H1 (cell line): ENCODE measurements around the gene ETS1. TPM values are rescaled to one million over a fixed set of nuclear protein-coding genes. Genes with fewer than 3 reads are reported as not detected.

ENCODE experiments used
- CTCF ChIA-PET: fragments of 300-600 bp; sonication (Branson Sonifier 250); formaldehyde crosslinking; loops from one replicate; lab custom pipeline; 2021; ENCODE audit not compliant: partially characterized antibody; lab: Charles Lee
- POLR2A ChIA-PET: fragments of 300-600 bp; sonication (Branson Sonifier 250); formaldehyde crosslinking; loops from one replicate; lab custom pipeline; 2021; ENCODE audit warnings: inconsistent platforms; ENCODE audit not compliant: partially characterized antibody; lab: Charles Lee
- DNase-seq, 2 experiments: peaks; one replicate each; pipeline versions ENCODE4 v3.0.0 to v3.0.0-alpha.2; 2010 to 2022; ENCODE audit warnings: low spot score in 2 of 2, low read depth in 1 of 2, mixed read lengths in 1 of 2
- FAIRE-seq: peaks from 2 replicates; lab custom pipeline; 2011; peaks lifted over from hg19 to GRCh38; lab: Jason Lieb, UNC
- H2AFZ ChIP-seq: 2 replicates; pipeline ENCODE4 v1.8.1; 2012; ENCODE audit warnings: low read length, inconsistent platforms
- H2AK5ac ChIP-seq: 2 replicates; pipeline ENCODE4 v1.6.1; 2013; ENCODE audit warnings: low read depth, low read length
- H2BK120ac ChIP-seq: replicated peaks from 2 replicates; pipeline ENCODE3; 2013; ENCODE audit warnings: low read depth, low read length, inconsistent platforms
- H2BK12ac ChIP-seq: 2 replicates; pipeline ENCODE4 v1.6.1; 2013; ENCODE audit warnings: low read depth, low read length
- H2BK15ac ChIP-seq: 2 replicates; pipeline ENCODE4 v1.6.1; 2013; ENCODE audit warnings: low read length
- H2BK20ac ChIP-seq: 2 replicates; pipeline ENCODE4 v1.6.1; 2013; ENCODE audit warnings: low read length
- H2BK5ac ChIP-seq: 2 replicates; pipeline ENCODE4 v1.6.1; 2013; ENCODE audit warnings: low read depth, low read length
- H3K14ac ChIP-seq: 2 replicates; pipeline ENCODE4 v1.6.1; 2013; ENCODE audit warnings: inconsistent platforms; ENCODE audit not compliant: insufficient read length
- H3K18ac ChIP-seq: 2 replicates; pipeline ENCODE4 v1.6.1; 2013; ENCODE audit warnings: low read length; ENCODE audit errors: extremely low read depth
- H3K23ac ChIP-seq: 2 replicates; pipeline ENCODE4 v1.6.1; 2013; ENCODE audit warnings: inconsistent platforms; ENCODE audit not compliant: insufficient read length
- H3K23me2 ChIP-seq: 2 replicates; pipeline ENCODE4 v1.6.1; 2013; ENCODE audit warnings: low read depth, low read length
- H3K27ac ChIP-seq: 2 replicates; pipeline ENCODE4 v1.6.1; 2011; ENCODE audit warnings: low read depth, low read length, inconsistent platforms
- H3K27me3 ChIP-seq, 4 experiments: replicated peaks in 1 of 4; 1 replicate in 1 of 4; 2 replicates in 3 of 4; pipeline versions ENCODE4 v1.6.1 to v1.8.1; 2011 to 2013; ENCODE audit warnings: low read length in 3 of 4, mild to moderate bottlenecking in 3 of 4, inconsistent platforms in 2 of 4, mixed read lengths in 2 of 4, moderate library complexity in 1 of 4; ENCODE audit not compliant: control insufficient read depth in 3 of 4, insufficient read depth in 3 of 4; ENCODE audit errors: extremely low read depth in 1 of 4
- H3K36me3 ChIP-seq, 4 experiments: 2 replicates each; pipeline versions ENCODE4 v1.6.1 to v1.8.1; 2011 to 2013; ENCODE audit warnings: mild to moderate bottlenecking in 4 of 4, low read length in 3 of 4, moderate library complexity in 2 of 4, control low read depth in 1 of 4, inconsistent platforms in 1 of 4; ENCODE audit not compliant: insufficient read depth in 4 of 4, control insufficient read depth in 2 of 4
- H3K4ac ChIP-seq: replicated peaks from 2 replicates; pipeline ENCODE3; 2013; ENCODE audit warnings: low read length, low read depth, mixed read lengths, inconsistent platforms; ENCODE audit not compliant: insufficient read length
- H3K4me1 ChIP-seq, 4 experiments: replicated peaks in 1 of 4; 1 replicate in 1 of 4; 2 replicates in 3 of 4; pipeline versions ENCODE4 v1.6.1 to v1.8.1; 2011 to 2013; ENCODE audit warnings: low read length in 3 of 4, inconsistent platforms in 2 of 4, mixed read lengths in 1 of 4; ENCODE audit not compliant: insufficient read depth in 4 of 4, control insufficient read depth in 3 of 4
- H3K4me2 ChIP-seq, 2 experiments: 2 replicates each; pipeline versions ENCODE4 v1.6.1 to v1.8.1; 2011 to 2013; ENCODE audit warnings: low read depth in 2 of 2, low read length in 2 of 2, control low read depth in 1 of 2, inconsistent platforms in 1 of 2, mild to moderate bottlenecking in 1 of 2; ENCODE audit not compliant: insufficient read depth in 1 of 2
- H3K4me3 ChIP-seq, 4 experiments: fragments of 200-600, 300-600 bp in 1 of 4; sonication (generic), shearing (Covaris generic), sonication (Bioruptor Twin) in 1 of 4; 2 replicates each; pipeline versions ENCODE4 v1.5.1 to v1.8.1; 2011 to 2016; ENCODE audit warnings: low read length in 4 of 4, low read depth in 3 of 4, control low read depth in 2 of 4, inconsistent platforms in 2 of 4, mild to moderate bottlenecking in 2 of 4, mixed read lengths in 1 of 4, moderate library complexity in 1 of 4; ENCODE audit not compliant: insufficient read depth in 2 of 4; ENCODE audit errors: extremely low read depth in 1 of 4
- H3K56ac ChIP-seq: replicated peaks from 2 replicates; pipeline ENCODE3; 2013; ENCODE audit warnings: low read depth, mild to moderate bottlenecking, mixed read lengths, low read length, inconsistent platforms; ENCODE audit not compliant: insufficient read length
- H3K79me1 ChIP-seq: 2 replicates; pipeline ENCODE4 v1.6.1; 2013; ENCODE audit warnings: low read depth, low read length, control low read depth
- H3K79me2 ChIP-seq, 2 experiments: 2 replicates each; pipeline versions ENCODE4 v1.6.1 to v1.8.1; 2012 to 2013; ENCODE audit warnings: low read length in 2 of 2, mild to moderate bottlenecking in 2 of 2, inconsistent platforms in 1 of 2; ENCODE audit not compliant: insufficient read depth in 2 of 2, control insufficient read depth in 1 of 2
- H3K9ac ChIP-seq, 4 experiments: replicated peaks in 1 of 4; 1 replicate in 1 of 4; 2 replicates in 3 of 4; pipeline versions ENCODE4 v1.6.1 to v1.8.1; 2011 to 2013; ENCODE audit warnings: low read depth in 3 of 4, low read length in 3 of 4, control low read depth in 2 of 4, mild to moderate bottlenecking in 2 of 4, moderate library complexity in 2 of 4, inconsistent platforms in 1 of 4; ENCODE audit errors: extremely low read depth in 1 of 4
- H3K9me3 ChIP-seq, 2 experiments: 2 replicates each; pipeline versions ENCODE4 v1.6.1 to v1.8.1; 2012 to 2013; ENCODE audit warnings: mild to moderate bottlenecking in 2 of 2, moderate library complexity in 2 of 2, control low read depth in 1 of 2, inconsistent platforms in 1 of 2, low read depth in 1 of 2, low read length in 1 of 2, mixed read lengths in 1 of 2; ENCODE audit not compliant: insufficient read depth in 2 of 2
- H4K20me1 ChIP-seq, 2 experiments: replicated peaks in 1 of 2; 2 replicates each; pipeline versions ENCODE3 to v1.8.1; 2011 to 2013; ENCODE audit warnings: inconsistent platforms in 2 of 2, low read length in 2 of 2, mild to moderate bottlenecking in 1 of 2; ENCODE audit not compliant: insufficient read depth in 2 of 2, control insufficient read depth in 1 of 2
- H4K5ac ChIP-seq: 2 replicates; pipeline ENCODE4 v1.6.1; 2013; ENCODE audit warnings: low read length, low read depth, mixed read lengths, inconsistent platforms; ENCODE audit not compliant: insufficient read length
- H4K8ac ChIP-seq: 2 replicates; pipeline ENCODE4 v1.8.0; 2013; ENCODE audit warnings: mild to moderate bottlenecking, moderate library complexity, low read length, inconsistent platforms; ENCODE audit not compliant: insufficient read depth; ENCODE audit errors: extremely low read depth
- H4K91ac ChIP-seq: replicated peaks from 2 replicates; pipeline ENCODE3; 2013; ENCODE audit warnings: low read length, mixed read lengths, inconsistent platforms; ENCODE audit not compliant: insufficient read length
- CBX8 ChIP-seq: fragments of 300-800, 300-1000 bp; sonication (generic); IDR thresholded peaks from 2 replicates; pipeline ENCODE4 v1.7.1; 2016; ENCODE audit warnings: low read depth, low read length, borderline replicate concordance
- EZH2 ChIP-seq: fragments of 200-600 bp; sonication (generic); IDR thresholded peaks from 2 replicates; pipeline ENCODE4 v1.7.1; 2012; ENCODE audit warnings: low read depth, mild to moderate bottlenecking, moderate library complexity, low read length, inconsistent platforms; ENCODE audit not compliant: severe bottlenecking
- JUND ChIP-seq: IDR thresholded peaks from 2 replicates; pipeline ENCODE4 v1.6.1; 2011; ENCODE audit warnings: mild to moderate bottlenecking, improper control_type of control experiment, low read length
- KDM1A ChIP-seq: fragments of 200-600, 300-600 bp; sonication (generic); IDR thresholded peaks from 2 replicates; pipeline ENCODE4 v1.7.1; 2016; ENCODE audit warnings: mild to moderate bottlenecking, low read length, borderline replicate concordance
- MAFK ChIP-seq: IDR thresholded peaks from 2 replicates; pipeline ENCODE4 v1.6.1; 2012; ENCODE audit warnings: low read depth, mild to moderate bottlenecking, improper control_type of control experiment, low read length
- POU5F1 ChIP-seq: IDR thresholded peaks from 2 replicates; pipeline ENCODE4 v1.6.1; 2011; ENCODE audit warnings: low read depth, mild to moderate bottlenecking, low read length, moderate library complexity
- SP4 ChIP-seq: IDR thresholded peaks from 2 replicates; pipeline ENCODE4 v1.6.1; 2012; ENCODE audit warnings: low read length, inconsistent platforms
- WGBS, 2 experiments: shearing (Covaris generic) in 1 of 2; methylation state at CpG; one replicate each; pipeline versions ENCODE4 v1.1.6 to v1.1.7; 2013 to 2015; ENCODE audit warnings: low lambda C conversion rate in 2 of 2, mixed read lengths in 2 of 2, inconsistent platforms in 1 of 2, low coverage in 1 of 2, missing lambda C conversion rate in 1 of 2; ENCODE audit not compliant: insufficient replicate concordance in 2 of 2, insufficient coverage in 1 of 2, insufficient read length in 1 of 2; ENCODE audit errors: extremely low coverage in 1 of 2, missing lambda C conversion rate in 1 of 2; 5-methylcytosine and 5-hydroxymethylcytosine counted together
- polyA plus RNA-seq, 7 experiments: library from polyadenylated mRNA; depleted of rRNA in 3 of 7; stranded (reverse) in 5 of 7; unstranded in 2 of 7; fragments of >200 nt in 5 of 7; fragments of 200-250 nt in 2 of 7; gene quantifications; 1 replicate in 5 of 7; 2 replicates in 1 of 7; 4 replicates in 1 of 7; pipeline versions ENCODE4 v1.2.1 to v1.2.3, GENCODE V29; 2011 to 2013; ENCODE audit warnings: missing spikeins in 2 of 7, mixed read lengths in 2 of 7
- total RNA-seq: library from RNA; stranded (reverse); fragmentation: NEBNext Ultra II Directional; extraction: Animal tissue kit (Norgen Biotek cat#: 25700); gene quantifications from 2 replicates; pipeline ENCODE4 v1.2.1, GENCODE V29; 2021

Gene ETS1
- total and polyA plus RNA-seq, 2 of the 8 experiments (the other 6 are each of a cell fraction or from before 2014, with no cell fraction given), result 10.0 to 35.3 TPM

DNA sequence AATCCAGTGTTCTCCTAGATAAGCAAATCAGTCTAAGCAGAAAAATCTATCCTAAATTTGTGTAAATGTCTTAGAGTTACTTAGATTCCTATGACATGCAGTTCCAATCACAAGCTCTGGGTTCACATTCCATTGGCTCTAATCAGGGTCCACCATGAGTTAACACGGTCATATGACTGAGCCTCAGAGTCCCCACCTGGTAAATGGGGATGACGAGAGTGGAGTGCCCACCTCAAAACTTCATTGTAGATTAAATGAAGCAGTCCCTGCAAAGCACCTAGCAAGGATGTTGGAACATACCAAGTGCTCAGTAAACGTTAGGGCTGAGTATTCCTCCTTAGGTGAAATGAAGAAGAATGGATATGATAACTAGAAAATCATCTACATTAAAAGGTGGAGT is 3.1 kb downstream of the ETS1 start:
- H2BK12ac ChIP-seq, result no peak overlapping the region
- no peak for TF ChIP-seq JUND
- TF ChIP-seq CBX8, result no peak
- no peak for TF ChIP-seq POU5F1
- no peak for TF ChIP-seq EZH2
- peak; percentile 79; the same call in 1 of the 2 replicates for TF ChIP-seq KDM1A
- TF ChIP-seq MAFK, result no peak
- no peak for TF ChIP-seq SP4
- TF ChIP-seq, all 59 proteins: peak for 1
- Histone ChIP-seq H3K9ac (no peak overlapping the region), H3K27me3 (no peaks in the 10 kb centered on the region; a peak in 1 of 7 replicates), H3K56ac (no peak overlapping the region), H4K20me1 (no peaks in the 10 kb centered on the region), H3K27ac (no peak overlapping the region), H2AK5ac (no peak overlapping the region), H3K23ac (no peak overlapping the region), H2BK5ac (no peak overlapping the region), H3K4me1 (peaks cover 0 to 35% (median 18%) of the 10 kb centered on the region in 4 experiments), H2BK120ac (no peak overlapping the region), H3K79me2 (peaks cover 0 to 46% of the 10 kb centered on the region in 2 experiments; a peak in 3 of 4 replicates), H2AFZ (no peak overlapping the region), H3K4ac (no peak overlapping the region), H3K23me2 (peaks cover 2% of the 10 kb centered on the region; the same call in 1 of the 2 replicates), H2BK20ac (0 out of 2 replicates have a peak overlapping the region, but pooled peaks have one; percentile 40), H3K36me3 (no peaks in the 10 kb centered on the region), H4K5ac (no peak overlapping the region), H3K9me3 (no peaks in the 10 kb centered on the region), H3K79me1 (no peaks in the 10 kb centered on the region), H4K8ac (no peak overlapping the region), H3K4me2 (peak overlapping the region; percentile 59 to 60; a peak in 2 of 4 replicates), H3K14ac (no peak overlapping the region), H3K18ac (no peak overlapping the region; the same call in 1 of the 2 replicates), H2BK15ac (no peak overlapping the region), H4K91ac (no peak overlapping the region), H3K4me3 (peak overlapping the region in 1 of 4 experiments; percentile 48; a peak in 1 of 8 replicates)
- 56% methylated on average over 3 of the region's 3 CpGs; no CpG with 5 or more reads in 1 of the 2 experiments for WGBS, 2 experiments
- FAIRE-seq (no peak), DNase-seq (no peak)
- ChIA-PET CTCF (no interaction called here), POLR2A (interaction anchor here (1.2 kb wide), 1 partner anchor 14 kb away, joined by 3 read pairs; no protein-coding TSS in a partner anchor)
